Osteocyte (in vitro differentiated cells): ENCODE data around the gene HTT. TPM values are rescaled to one million over a fixed set of nuclear protein-coding genes. Genes with fewer than 3 reads are reported as not detected.

Source experiments
- DNase-seq: peaks from one replicate; pipeline ENCODE4 v3.0.0; 2021; ENCODE audit warnings: mixed read lengths; ENCODE audit not compliant: unreplicated experiment; ENCODE audit errors: extremely low spot score
- H3K27ac Mint-ChIP-seq: one replicate; pipeline ENCODE4 v1.8.0; 2021; ENCODE audit warnings: mild to moderate bottlenecking, mixed read lengths; ENCODE audit not compliant: unreplicated experiment
- H3K27me3 Mint-ChIP-seq: one replicate; pipeline ENCODE4 v1.8.0; 2021; ENCODE audit warnings: mixed read lengths; ENCODE audit not compliant: unreplicated experiment
- H3K36me3 Mint-ChIP-seq: one replicate; pipeline ENCODE4 v1.8.0; 2021; ENCODE audit warnings: mixed read lengths; ENCODE audit not compliant: unreplicated experiment
- H3K4me1 Mint-ChIP-seq: one replicate; pipeline ENCODE4 v1.8.0; 2021; ENCODE audit warnings: mixed read lengths; ENCODE audit not compliant: unreplicated experiment
- H3K4me3 Mint-ChIP-seq: one replicate; pipeline ENCODE4 v1.8.0; 2021; ENCODE audit warnings: mild to moderate bottlenecking, moderate library complexity, mixed read lengths; ENCODE audit not compliant: unreplicated experiment
- H3K9me3 Mint-ChIP-seq: one replicate; pipeline ENCODE4 v1.8.0; 2021; ENCODE audit warnings: mixed read lengths; ENCODE audit not compliant: unreplicated experiment
- CTCF ChIP-seq: fragments of 200-600 bp; sonication (generic); IDR thresholded peaks from 2 replicates; pipeline ENCODE4 v1.5.0; 2021; ENCODE audit warnings: antibody characterized with exemption, mild to moderate bottlenecking, moderate library complexity
- total RNA-seq: library from RNA; stranded (reverse); gene quantifications from 2 replicates; pipeline ENCODE4 v1.2.1, GENCODE V29; 2021

Gene HTT
- total RNA-seq, 1 donor from 2014 or later = 51.3 TPM

- H3K27ac Mint-ChIP-seq = no peak overlapping the region
- TF ChIP-seq CTCF = no peak
- DNase-seq = no peak
- H3K9me3 Mint-ChIP-seq = no peaks in the 10 kb centered on the region
- no peak overlapping the region for H3K4me3 Mint-ChIP-seq
- no peaks in the 10 kb centered on the region for H3K27me3 Mint-ChIP-seq
- peaks cover 5% of the 10 kb centered on the region for H3K4me1 Mint-ChIP-seq
- peaks cover 22% of the 10 kb centered on the region for H3K36me3 Mint-ChIP-seq
Observed at GRCh38 chr4:3200423-3201090, 126.1 kb downstream of the HTT start.

- DNase-seq = no peak
- H3K4me3 Mint-ChIP-seq = no peak overlapping the region
- no peaks in the 10 kb centered on the region for H3K27me3 Mint-ChIP-seq
- peaks cover 5% of the 10 kb centered on the region for H3K4me1 Mint-ChIP-seq
- H3K9me3 Mint-ChIP-seq = no peaks in the 10 kb centered on the region
- peaks cover 25% of the 10 kb centered on the region for H3K36me3 Mint-ChIP-seq
- no peak overlapping the region for H3K27ac Mint-ChIP-seq
- TF ChIP-seq CTCF = no peak
Observed at GRCh38 chr4:3201718-3202702, 127.5 kb downstream of the HTT start.

GRCh38 chr4:3202836-3203820 is 128.6 kb downstream of the HTT start:
- Mint-ChIP-seq H3K9me3 (no peaks in the 10 kb centered on the region), H3K4me3 (no peak overlapping the region), H3K4me1 (peaks cover 5% of the 10 kb centered on the region), H3K27ac (no peak overlapping the region), H3K27me3 (no peaks in the 10 kb centered on the region), H3K36me3 (peaks cover 27% of the 10 kb centered on the region)
- no peak for TF ChIP-seq CTCF
- DNase-seq = no peak

GRCh38 chr4:3203971-3204431 is 129.5 kb downstream of the HTT start:
- no peak overlapping the region for H3K27ac Mint-ChIP-seq

More at GRCh38 chr4:3203971-3204431, 129.5 kb downstream of the HTT start:
- H3K4me3 Mint-ChIP-seq = no peak overlapping the region
- H3K36me3 Mint-ChIP-seq = peaks cover 32% of the 10 kb centered on the region
- no peaks in the 10 kb centered on the region for H3K27me3 Mint-ChIP-seq
- no peak for DNase-seq
- no peak for TF ChIP-seq CTCF
- H3K4me1 Mint-ChIP-seq = peaks cover 5% of the 10 kb centered on the region
- H3K9me3 Mint-ChIP-seq = no peaks in the 10 kb centered on the region
